GM21360 (cell line): Measurements from ENCODE around the gene PTPN12.
"Not testable (repeated sequence)": the region's sequence is repeated elsewhere in the genome, so short reads cannot be mapped to it uniquely, and the experiment has no call there.

Experiments
- ATAC-seq: cut with Tn5 transposase; IDR thresholded peaks from one replicate; pipeline ENCODE4 v1.9.1; 2021; ENCODE audit warnings: mild to moderate bottlenecking, moderate library complexity; ENCODE audit not compliant: unreplicated experiment

Gene PTPN12

DNA sequence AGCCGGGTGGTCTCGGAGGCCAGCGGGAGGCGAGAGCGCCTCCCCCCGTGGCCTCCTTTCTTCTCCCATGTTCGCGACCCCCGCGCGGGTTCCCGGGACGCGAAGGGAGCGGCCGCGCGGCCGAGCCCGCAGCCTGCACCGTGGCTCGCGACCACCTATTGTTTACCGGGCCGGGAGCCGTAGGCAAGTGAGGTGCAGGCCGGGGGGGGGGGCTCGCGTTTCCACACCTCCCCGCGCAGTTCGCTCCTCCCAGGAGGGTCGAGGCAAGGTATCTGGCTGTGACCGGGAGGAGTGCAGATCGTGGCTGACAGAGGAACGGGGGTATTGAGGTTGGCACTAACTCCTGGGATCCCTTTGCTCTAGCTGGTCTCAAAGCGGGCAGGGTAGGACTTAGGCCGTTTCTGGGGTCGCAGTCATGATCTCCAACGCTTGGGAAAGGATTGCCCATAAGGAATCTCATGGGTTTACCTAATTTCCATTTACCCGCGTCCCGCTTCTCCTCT lies 734 bp downstream of the PTPN12 start:
- no peak for ATAC-seq

DNA sequence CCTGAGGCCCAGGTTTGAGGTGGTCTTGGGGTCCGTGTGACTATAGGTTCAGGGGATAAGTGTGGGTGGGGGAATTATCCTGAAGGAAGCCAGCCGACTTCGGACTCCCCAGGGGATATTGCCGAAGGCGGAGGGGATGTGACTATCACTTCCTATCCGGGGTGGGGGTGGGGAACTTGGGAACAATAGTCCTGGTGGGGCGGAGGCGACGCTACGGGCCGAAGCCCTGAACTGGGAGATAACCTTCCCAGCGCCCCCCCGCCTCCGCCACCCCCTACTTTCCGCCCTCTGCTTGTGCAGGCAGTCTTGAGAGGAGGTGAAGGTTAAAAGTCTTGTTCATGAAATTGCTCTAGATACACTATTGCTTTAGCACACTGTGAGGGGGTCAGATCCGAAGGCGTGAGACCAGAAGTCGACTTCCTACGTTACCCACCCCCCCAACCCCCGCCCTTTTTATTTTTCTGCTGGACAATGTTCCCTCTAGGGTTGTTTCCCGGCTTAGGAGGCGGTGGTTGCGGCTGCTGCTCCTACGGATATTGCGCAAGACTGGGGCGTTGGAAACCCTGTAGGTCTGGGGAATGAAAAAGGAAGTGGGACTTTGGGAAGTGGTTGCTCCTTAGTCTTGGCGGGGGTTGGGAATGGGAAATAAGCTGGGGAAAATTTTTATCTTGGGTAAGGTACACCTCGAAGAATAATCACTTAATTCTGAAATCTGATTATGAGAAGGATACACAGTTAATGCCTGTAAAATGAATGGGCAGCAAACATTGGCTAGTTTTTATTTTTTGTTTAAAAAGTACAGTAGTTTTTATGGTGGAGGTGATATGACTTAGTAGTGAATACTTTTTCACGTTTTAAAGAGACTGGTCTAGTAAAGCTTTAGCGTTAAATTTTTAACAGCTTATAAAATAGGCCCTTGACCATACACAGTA lies 1.5 kb downstream of the PTPN12 start:
- ATAC-seq, result no peak

DNA sequence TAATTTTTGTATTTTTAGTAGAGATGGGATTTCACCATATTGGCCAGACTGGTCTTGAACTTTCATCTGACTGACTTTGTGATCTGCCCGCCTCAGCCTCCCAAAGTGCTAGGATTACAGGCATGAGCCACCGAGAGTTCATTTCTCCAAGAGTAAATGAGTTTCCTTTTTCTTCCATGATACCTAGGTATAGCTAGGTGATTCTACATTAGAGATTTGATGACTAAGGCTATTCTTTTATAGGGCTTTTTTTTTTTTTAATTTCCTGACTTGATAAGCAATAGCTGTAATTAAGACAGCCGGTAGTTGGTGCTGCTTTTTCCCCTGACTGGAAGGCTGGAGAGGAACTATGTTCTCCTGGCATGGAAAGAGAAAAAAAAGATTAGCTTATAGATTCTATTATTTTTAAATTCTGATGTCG lies 3.3 kb downstream of the PTPN12 start:
- no peak for ATAC-seq

GRCh38 chr7:77540993-77541392 lies 3.9 kb downstream of the PTPN12 start:
- not testable (repeated sequence) for ATAC-seq

DNA sequence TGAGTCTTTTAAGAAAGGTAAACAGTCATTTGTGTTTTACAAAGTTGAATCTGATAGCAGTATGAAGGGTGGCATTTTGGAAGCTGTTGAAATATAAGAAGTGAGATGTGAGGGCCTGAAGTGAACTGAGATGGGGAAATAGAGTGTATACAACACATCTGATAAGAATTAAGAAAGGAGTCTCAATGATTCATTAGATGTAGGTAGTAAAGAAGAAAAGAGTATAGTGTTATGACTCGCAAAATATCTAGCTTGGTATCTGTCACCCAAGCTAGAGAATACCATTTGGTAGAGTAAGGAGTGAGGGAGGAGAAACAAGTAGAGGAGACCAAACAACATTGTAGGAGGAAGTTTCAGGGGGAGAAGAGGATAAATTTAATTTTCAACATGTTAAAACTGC lies 5.3 kb downstream of the PTPN12 start:
- ATAC-seq, result no peak

DNA sequence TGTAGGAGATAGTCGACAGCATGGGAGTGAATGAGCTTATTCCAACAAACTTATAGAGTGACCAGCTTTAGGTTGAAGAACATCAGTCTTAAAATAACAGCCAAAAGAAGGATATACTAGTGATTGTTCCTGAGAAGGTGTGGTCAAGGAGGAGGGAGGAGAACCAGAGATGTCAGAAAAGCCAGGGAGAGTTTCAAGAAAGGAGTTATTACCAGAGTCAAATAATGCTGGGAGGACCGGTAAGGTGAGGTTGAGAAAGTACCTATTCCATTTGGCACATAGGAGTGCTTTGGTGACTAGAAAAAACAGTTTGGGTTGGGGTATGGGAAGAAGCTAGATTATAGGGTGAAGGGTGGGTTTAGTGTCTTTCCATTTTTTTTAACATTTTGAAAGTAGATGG lies 5.8 kb downstream of the PTPN12 start:
- no peak for ATAC-seq

DNA sequence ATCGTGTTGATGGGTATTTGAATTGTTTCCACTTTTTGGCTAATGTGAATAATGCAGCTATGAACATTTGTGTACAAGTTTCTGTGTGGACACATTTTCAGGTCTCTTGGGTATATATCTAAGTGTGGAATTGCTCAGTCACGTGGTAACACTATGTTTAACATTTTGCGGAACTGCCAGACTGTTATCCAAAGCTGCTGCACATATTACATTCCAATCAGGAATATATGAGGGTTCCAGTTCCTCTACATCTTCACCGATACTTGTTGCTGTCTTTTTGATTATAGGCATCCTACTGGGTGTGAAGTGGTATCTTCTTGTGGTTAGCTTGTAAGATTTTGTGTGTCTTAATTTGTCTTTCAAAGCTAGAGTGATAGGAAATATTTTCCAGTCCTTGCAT lies 6.8 kb downstream of the PTPN12 start:
- ATAC-seq, result no peak

DNA sequence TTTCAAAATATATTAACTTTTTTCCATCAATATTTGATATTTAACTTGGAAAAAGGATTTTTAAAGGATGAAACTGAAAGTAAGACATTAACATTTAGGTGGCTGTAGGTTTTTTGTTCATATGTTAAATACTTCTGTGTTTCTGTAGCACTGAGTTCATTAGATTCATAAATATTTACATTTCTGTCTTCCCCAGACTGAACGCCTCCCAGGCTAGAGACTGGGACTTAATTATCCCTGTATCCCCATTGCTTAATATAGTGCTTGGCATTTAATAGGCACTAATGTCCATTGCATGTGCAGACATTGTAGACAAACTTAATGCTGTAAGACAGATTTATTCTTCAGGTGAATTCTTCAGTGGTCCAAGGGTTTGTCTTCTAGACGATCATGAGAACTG lies 7.4 kb downstream of the PTPN12 start:
- no peak for ATAC-seq

DNA sequence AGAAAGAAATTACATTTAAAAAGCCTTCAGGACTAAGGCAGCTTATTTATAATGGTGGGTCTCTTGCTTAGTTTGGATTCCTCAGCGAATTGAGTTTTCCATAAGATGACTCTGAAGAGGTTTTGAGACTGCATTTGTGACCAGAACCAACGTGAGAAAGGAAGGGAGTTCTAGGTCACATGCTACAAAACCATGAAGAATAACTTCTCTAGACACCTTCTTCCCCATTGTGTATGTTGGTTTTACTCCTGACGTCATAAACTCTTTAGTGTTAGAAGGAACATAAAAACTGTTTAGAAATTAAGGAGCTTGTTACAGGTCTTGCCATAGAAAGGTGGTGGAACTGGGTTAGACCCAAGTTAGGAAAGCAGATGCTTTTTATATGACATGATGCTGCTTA lies 11.1 kb downstream of the PTPN12 start:
- no peak for ATAC-seq

GRCh38 chr7:77549106-77549870 lies 12.2 kb downstream of the PTPN12 start:
- ATAC-seq, result no peak

DNA sequence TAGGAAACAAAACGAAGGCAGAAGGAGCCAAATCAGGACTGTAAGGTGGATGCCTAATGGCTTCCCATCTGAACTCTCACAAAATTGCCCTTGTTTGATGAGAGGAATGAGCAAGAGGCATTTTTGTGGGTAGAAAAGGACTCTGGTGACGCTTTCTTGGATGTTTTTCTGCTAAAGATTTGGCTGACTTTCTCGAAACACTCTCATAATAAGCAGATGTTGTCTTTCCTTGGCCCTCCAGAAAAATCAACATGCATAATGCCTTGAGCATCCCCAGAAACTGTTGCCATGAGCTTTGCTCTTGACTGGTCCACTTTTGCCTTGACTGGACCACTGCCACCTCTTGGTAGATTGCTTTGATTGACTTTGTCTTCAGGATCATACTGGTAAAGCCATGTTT lies 13.5 kb downstream of the PTPN12 start:
- no peak for ATAC-seq

GRCh38 chr7:77553123-77553522 lies 16.0 kb downstream of the PTPN12 start:
- ATAC-seq, result no peak

DNA sequence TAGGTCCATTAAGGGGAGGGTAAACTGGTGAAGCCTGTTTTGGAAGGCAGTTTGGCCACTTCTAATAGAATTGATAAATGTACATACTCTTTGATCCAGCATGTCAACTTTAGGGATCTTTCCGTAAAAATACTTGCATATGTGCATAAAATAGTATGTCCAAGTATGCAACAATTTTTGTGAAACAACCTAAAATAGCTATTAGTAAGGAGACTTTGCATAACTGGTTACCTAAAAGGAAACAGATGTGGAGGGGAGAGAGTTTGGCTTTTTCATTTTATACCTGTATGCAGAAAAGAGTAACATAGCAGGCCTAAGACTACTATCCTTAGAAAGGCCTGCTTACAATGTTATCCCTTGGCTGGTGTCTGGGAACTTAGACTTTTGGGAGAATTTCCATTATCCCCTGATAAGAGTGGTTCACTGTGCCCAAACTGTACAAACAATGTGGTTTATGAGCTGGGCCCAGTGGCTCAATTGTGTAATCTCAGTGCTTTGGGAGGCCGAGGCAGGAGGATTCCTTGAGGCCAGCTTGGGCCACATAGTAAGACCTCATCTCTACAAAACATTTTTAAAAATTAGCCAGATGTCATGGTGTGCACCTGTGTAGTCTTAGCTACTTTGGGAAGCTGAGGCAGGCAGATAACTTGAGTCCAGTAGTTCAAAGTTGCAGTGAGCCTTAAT lies 21.3 kb downstream of the PTPN12 start:
- no peak for ATAC-seq

DNA sequence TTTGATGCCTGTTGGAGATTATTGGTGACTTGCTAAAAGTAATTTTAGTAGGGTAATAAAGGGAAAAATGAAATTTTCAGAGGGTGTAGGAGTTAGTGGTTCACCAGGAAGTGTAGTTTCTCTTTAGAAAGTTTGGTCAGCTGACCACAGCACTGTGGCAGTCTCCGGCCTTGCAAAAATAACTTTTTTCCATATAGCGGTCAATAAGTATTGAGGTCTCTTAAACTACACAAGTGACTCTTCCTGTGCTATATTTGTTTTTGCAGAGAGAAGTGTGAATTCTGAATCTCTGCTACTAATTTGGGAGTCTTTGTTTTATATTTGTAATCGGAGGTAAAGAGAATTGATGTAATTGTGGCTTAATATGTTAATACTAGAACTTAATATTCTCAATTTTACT lies 24.3 kb downstream of the PTPN12 start:
- ATAC-seq, result peak; percentile 71

DNA sequence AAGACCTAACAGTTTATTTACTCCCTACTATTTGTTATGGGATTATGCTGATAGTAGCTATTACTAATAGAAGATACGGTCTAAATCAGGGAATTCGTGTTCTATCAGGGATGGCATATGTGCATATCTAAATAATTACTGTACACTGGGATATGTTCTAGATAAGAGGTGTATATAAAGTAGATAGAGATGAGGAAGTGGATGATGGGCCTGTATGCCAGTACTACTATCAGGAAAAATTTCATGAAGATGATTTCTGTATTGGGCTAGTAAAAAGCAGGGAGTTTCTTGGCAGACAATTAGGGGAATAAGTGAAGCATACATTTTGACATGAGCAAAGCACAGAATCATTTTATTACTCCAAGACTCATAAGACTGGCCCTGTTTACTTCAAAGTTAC lies 26.2 kb downstream of the PTPN12 start:
- no peak for ATAC-seq

GRCh38 chr7:77565917-77566316 lies 28.8 kb downstream of the PTPN12 start:
- no peak for ATAC-seq

- no peak for ATAC-seq
Observed at GRCh38 chr7:77566421-77566820, 29.3 kb downstream of the PTPN12 start.

DNA sequence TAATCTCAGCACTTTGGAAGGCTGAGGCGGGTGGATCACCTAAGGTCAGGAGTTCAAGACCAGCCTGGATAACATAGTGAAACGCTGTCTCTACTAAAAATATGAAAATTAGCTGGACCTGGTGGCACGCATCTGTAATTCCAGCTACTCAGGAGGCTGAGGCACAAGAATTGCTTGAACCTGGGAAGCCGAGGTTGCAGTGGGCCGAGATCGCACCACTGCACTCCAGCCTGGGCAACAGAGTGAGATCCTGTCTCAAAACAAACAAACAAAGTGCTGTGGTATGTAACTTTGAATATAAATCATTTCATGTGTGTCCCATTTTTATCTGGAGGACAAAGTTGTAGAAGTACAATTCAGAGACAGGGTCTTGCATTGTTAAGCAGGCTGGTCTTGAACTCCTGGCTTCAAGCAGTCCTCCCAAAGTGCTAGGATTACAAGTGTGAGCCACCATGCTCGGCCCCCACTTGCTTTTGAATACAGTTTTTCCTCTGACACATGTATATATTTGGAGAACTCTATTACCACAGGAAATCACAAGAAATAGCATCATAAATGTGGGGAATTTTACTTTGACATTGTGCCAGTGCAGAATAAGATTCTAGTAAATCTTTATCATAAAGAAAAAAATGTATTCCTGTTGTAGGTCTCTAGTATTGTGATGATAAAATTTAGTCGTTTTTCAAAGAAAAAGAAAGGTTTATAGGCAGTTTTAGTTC lies 32.6 kb downstream of the PTPN12 start:
- ATAC-seq, result no peak

DNA sequence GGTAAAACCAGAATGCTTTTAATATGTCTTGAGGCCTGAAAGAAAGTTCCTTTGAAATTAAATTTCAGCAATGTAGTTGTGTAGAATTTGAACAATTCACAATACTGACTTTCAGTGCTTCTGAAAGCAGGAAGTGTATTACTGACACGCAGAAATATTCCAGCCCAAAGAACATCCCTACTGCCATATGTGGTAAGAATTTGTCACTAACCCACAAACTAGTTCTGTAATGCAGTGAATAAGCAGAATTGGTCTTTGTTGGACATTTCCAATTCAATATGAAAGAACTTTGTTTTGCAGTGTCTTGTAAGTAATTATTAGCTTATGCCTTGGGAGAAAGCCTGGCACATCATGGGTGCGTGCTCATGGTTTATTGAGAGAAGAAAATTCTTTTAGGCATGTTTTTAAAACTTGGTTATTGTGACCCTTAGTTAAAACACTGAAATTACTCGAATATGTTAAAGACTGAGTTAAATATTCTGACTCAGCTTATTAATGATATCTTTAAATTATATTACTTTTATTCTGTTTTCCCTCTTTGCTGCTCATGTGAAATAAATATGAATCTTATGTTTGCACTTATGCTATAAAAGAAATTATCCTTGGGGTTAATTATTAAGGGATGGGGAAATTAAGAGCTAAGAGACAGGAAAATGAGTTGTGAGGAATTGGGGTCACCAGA lies 33.4 kb downstream of the PTPN12 start:
- no peak for ATAC-seq

DNA sequence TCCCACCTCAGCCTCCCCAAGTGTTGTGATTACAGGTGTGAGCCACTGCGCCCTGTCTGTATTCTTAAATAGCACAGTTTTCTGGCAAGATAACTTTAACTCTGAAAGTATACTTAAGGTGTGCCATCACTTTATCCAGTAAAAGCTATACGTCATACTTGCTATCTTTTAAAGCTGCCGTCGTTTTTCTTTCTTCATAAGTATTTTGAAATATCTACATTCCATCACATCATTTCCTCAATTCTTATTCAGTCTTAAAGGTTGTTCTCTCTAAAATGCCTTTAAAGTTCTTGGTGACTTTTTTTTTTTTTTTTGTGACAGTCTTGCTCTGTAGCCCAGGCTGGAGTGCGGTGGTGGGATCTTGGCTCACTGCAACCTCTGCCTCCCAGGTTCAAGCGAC lies 34.7 kb downstream of the PTPN12 start:
- ATAC-seq, result no peak
